Measurements from ENCODE around the gene DYNLRB1. TPM values are rescaled to one million over a fixed set of nuclear protein-coding genes. Genes with fewer than 3 reads are reported as not detected.
A peak's percentile ranks its signal among the peaks of the same experiment; 100 is the strongest.

The DYNLRB1 gene
- total and polyA plus RNA-seq, 2 donors (not counting 3 experiments of a cell fraction or from before 2014, with no cell fraction given): 142 to 245 TPM

GRCh38 chr20:34538671-34539123, 22.5 kb downstream of the DYNLRB1 start:
- intact Hi-C loops (cut with micrococcal nuclease) (loop anchor here (1.0 kb wide), 2 partner anchors 170 to 230 kb away; no protein-coding TSS in a partner anchor), dilution Hi-C loops (cut with MboI; ENCODE audit: extremely low pct_ligation_motif_present, low sequenced_read_pairs) (no loop called here)
- DNase-seq (ENCODE audit: low read depth, low spot score) (peak; percentile 45), FAIRE-seq (peak; percentile 69)
- peaks cover 15 to 40% of the 10 kb centered on the region in 2 experiments for H3K36me3 ChIP-seq (ENCODE audit: control insufficient read depth in 2 of 2, extremely low read depth in 1 of 2, insufficient read depth in 2 of 2, low read length in 2 of 2)
- TF ChIP-seq POLR2AphosphoS5 (IDR thresholded peaks at IDR 0.05; ENCODE audit: insufficient read depth, low read depth, low read length) (no peak), GATA2 (IDR thresholded peaks at IDR 0.05; ENCODE audit: insufficient read depth, insufficient read length, low read depth, low read length) (no peak), EZH2 (IDR thresholded peaks at IDR 0.05; ENCODE audit: borderline replicate concordance, low read depth, low read length, severe bottlenecking) (no peak), CTCF (IDR thresholded peaks at IDR 0.05; ENCODE audit: extremely low read depth in 1 of 2, insufficient read depth in 1 of 2, low read depth in 1 of 2, low read length in 2 of 2) (peak; percentile 75 to 87), POLR2A (IDR thresholded peaks at IDR 0.05; ENCODE audit: low read depth, low read length) (no peak), FOS (IDR thresholded peaks at IDR 0.05; ENCODE audit: borderline replicate concordance, insufficient read depth, low read length) (no peak)
- TF ChIP-seq, protein P1, sequence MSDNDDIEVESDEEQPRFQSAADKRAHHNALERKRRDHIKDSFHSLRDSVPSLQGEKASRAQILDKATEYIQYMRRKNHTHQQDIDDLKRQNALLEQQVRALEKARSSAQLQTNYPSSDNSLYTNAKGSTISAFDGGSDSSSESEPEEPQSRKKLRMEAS (IDR thresholded peaks at IDR 0.05; ENCODE audit: insufficient read depth, insufficient read length): no peak
- no peaks in the 10 kb centered on the region for H3K79me2 ChIP-seq (ENCODE audit: control insufficient read depth, insufficient read depth, low read length)
- H3K27me3 ChIP-seq (ENCODE audit: control insufficient read depth in 2 of 2, insufficient read depth in 2 of 2, low read length in 2 of 2): no peaks in the 10 kb centered on the region
- POLR2A ChIA-PET: no interaction called here
- CTCF ChIA-PET: interaction anchor here (0.6 to 5.6 kb wide), 29 partner anchors 8 to 348 kb away, joined by 3 to 53 read pairs (median 4); partner anchors contain the start of gene MAP1LC3A
- H2AFZ ChIP-seq (ENCODE audit: low read depth, low read length): no peak overlapping the region
- no peak overlapping the region for H3K4me2 ChIP-seq (ENCODE audit: insufficient read depth, low read length)
- H4K20me1 ChIP-seq (replicated peaks; ENCODE audit: control insufficient read depth, extremely low read depth, insufficient read depth, low read length): no peaks in the 10 kb centered on the region
- H3K4me3 ChIP-seq (replicated peaks in 1 of 3; ENCODE audit: insufficient read depth in 1 of 3, low read depth in 1 of 3, low read length in 3 of 3): no peak overlapping the region
- H3K4me1 ChIP-seq (ENCODE audit: control insufficient read depth, extremely low read depth, insufficient read depth, low read length): no peaks in the 10 kb centered on the region
- no TSS peak for BruUV-seq (replicated peaks)
- no peak overlapping the region for H3K27ac ChIP-seq (ENCODE audit: insufficient read depth, low read depth, low read length)
- no peak overlapping the region for H3K9ac ChIP-seq (replicated peaks; ENCODE audit: extremely low read depth, insufficient read depth, low read length)
- H3K9me3 ChIP-seq (replicated peaks; ENCODE audit: control insufficient read depth, insufficient read depth, low read length): no peaks in the 10 kb centered on the region
- no peaks in the 10 kb centered on the region for H3K9me1 ChIP-seq (replicated peaks; ENCODE audit: control insufficient read depth, extremely low read depth, insufficient read depth, low read length)
